GM19240 (cell line): ENCODE measurements around the gene TUBB.

Source experiments
- DNase-seq: peaks from one replicate; pipeline ENCODE4 v3.0.0; 2011; ENCODE audit warnings: low spot score; ENCODE audit not compliant: insufficient read length

Gene TUBB

GRCh38 chr6:30719791-30720737 lies at the start of gene TUBB:
Gene TUBB (plus strand): TSS chr6:30720352. CDS start chr6:30720507, 155 bp downstream.
- DNase-seq = peak; percentile 53

GRCh38 chr6:30670760-30671527 lies 49.2 kb upstream of the TUBB start:
- DNase-seq = no peak

GRCh38 chr6:30672445-30673253 lies 47.5 kb upstream of the TUBB start, which contains the start of gene DHX16:
Gene DHX16 (minus strand): TSS chr6:30673006. CDS start chr6:30672841, 165 bp downstream.
- peak; percentile 92 for DNase-seq

- no peak for DNase-seq
Observed at GRCh38 chr6:30676660-30677285, 43.4 kb upstream of the TUBB start.

- DNase-seq = peak; percentile 43
Observed at GRCh38 chr6:30678964-30679726, 41.0 kb upstream of the TUBB start.

- DNase-seq = no peak
Observed at GRCh38 chr6:30679765-30680535, 40.2 kb upstream of the TUBB start.

- no peak for DNase-seq
Observed at GRCh38 chr6:30681766-30682142, 38.4 kb upstream of the TUBB start.

- DNase-seq = peak; percentile 53
Observed at GRCh38 chr6:30682143-30683117, 37.7 kb upstream of the TUBB start.

- DNase-seq = no peak
Observed at GRCh38 chr6:30683183-30683979, 36.8 kb upstream of the TUBB start.

- no peak for DNase-seq
Observed at GRCh38 chr6:30683980-30684338, 36.2 kb upstream of the TUBB start.

- DNase-seq = no peak
Observed at GRCh38 chr6:30684386-30685156, 35.6 kb upstream of the TUBB start.

- no peak for DNase-seq
Observed at GRCh38 chr6:30685157-30686008, 34.8 kb upstream of the TUBB start.

GRCh38 chr6:30686009-30686907 lies 33.9 kb upstream of the TUBB start, which contains the start of gene PPP1R18:
Gene PPP1R18 (minus strand): TSS chr6:30686645. CDS start chr6:30686018, 627 bp downstream.
- no peak for DNase-seq

GRCh38 chr6:30686908-30687658 lies 33.1 kb upstream of the TUBB start:
- no peak for DNase-seq
